NCI-H2171 treated with DMSO at 0.1 percent for 48 hours (cell line): ENCODE results near the gene GKN2.

Source experiments
- DNase-seq: peaks from one replicate; lab custom pipeline; 2025; lab: John Stamatoyannopoulos, UW

GKN2 gene, protein sequence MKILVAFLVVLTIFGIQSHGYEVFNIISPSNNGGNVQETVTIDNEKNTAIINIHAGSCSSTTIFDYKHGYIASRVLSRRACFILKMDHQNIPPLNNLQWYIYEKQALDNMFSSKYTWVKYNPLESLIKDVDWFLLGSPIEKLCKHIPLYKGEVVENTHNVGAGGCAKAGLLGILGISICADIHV

GRCh38 chr2:68952887-68953521 is at the start of gene GKN2:
TSS of gene GKN2 (minus strand) at chr2:68952893. CDS start at chr2:68952861, 32 bp downstream.
- DNase-seq: no peak

- no peak for DNase-seq
These were observed 49.2 kb upstream of the GKN2 start for GRCh38 chr2:69001879-69002278.

DNA sequence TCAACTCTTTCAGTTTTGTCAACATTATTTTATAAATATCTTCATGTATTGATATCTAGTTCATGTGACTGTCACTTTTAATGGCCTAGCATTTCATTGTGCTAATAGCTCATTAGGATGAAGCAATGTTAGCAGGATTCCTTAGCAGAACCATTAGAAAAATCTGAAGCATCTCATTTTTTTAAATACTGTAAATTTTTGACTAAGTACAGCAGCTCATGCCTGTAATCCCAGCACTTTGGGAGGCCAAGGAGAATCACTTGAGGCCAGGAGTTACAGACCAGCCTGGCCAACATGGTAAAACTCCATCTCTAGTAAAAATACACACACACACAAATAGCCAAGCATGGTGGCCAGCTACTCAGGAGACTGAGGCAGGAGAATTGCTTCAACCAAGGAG is 44.7 kb upstream of the GKN2 start:
- DNase-seq: no peak

- DNase-seq: no peak
These were observed 43.2 kb upstream of the GKN2 start for GRCh38 chr2:68995916-68996315.

DNA sequence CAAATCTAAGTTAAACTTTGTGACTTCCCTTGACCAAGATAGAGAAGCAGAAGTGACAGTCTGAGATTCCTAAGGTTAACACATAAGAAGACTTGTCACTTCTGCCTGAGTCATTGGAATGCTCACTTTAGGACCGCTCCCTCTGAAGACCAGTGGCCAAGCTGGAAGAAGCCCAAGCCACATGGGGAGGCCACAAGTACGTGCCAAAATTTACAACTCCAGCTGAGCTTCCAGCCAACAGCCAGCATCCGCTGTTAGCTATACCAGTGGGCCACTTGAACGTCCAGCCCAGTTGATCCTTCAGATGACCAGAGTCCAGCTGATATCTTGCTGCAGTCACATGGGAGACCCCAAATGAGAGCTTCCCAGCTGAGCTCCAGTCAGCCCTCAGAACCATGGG is 42.2 kb upstream of the GKN2 start:
- DNase-seq: no peak

DNA sequence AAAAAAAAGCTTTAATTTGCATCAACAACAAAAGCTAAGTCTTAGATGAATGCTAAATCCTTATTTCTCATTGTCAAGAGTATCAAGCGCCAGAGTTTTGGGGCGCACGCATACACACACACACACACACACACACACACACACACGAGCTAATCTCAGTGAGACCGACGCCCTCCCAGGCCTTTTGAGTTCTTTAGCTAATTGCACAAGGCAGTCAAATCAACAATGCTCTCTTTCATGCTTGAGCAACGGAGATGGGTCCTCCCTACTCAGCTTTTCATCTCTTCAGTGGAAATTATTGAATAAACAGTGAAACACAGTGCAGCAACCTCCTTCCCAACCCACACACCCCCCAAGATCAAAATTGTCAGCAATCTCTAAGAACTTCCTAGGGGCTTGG is 41.0 kb upstream of the GKN2 start:
- no peak for DNase-seq

GRCh38 chr2:68992933-68993332 is 40.2 kb upstream of the GKN2 start:
- DNase-seq: no peak

- DNase-seq: no peak
These were observed 39.6 kb upstream of the GKN2 start for GRCh38 chr2:68992341-68992740.

DNA sequence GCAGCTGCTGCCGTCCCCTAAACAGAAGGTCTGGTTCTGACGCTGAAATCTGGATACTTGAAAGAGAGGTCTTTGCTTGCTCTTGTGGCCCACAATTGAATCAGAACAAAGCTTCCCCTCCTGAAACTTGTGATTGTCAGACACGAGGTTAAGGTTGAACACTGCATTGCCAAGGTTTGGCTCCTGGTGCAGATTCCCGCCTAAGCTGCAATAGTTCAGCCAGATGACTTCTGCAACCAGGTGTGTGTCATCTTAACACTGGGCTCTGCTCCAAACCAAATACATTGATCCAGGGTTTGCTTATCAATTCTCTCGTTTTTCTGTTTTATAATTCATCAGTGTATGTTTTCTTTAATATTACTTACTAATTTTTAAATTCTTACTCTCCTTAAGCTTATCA is 36.3 kb upstream of the GKN2 start:
- DNase-seq: no peak

GRCh38 chr2:68987021-68987503 is 34.4 kb upstream of the GKN2 start:
- no peak for DNase-seq

DNA sequence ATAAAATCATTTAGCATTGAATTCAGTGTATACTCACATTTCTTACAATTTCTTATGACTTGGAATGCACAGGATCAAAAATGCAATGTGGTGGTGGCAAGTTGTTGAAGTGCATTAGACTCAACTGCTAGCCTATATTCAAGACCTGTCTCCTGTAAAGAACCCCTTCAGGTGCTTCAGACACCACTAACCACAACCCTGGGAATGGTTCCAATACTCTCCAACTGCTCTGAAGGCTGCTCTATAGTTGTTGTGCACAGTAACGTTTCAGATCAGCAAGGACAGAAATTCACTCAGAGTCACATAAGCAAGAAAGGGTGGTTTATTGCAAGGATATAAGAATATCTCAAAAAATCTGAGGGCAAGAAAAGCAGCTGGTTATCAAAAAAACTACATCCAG is 28.3 kb upstream of the GKN2 start:
- DNase-seq: peak; percentile 12

DNA sequence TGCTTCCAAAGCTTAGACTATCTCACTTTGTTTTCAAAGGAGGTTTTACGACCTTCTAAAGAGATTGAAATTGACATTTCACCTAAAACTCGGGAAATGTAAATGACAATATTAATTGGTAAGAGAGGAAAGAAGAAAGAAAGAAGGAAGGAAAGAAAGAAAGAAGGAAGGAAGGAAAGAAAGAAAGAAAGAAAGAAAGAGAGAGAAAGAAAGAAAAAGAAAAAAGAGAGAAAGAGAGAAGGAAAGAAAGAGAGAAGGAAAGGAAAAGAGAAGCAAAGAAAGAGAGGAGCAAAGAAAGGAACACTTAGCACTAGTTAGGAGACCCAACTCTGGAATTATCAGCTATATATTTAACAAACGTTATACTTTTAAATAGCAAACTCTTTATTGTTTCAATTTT is 25.4 kb upstream of the GKN2 start:
- DNase-seq: no peak

- DNase-seq: no peak
These were observed 24.8 kb upstream of the GKN2 start for GRCh38 chr2:68977453-68977852.

GRCh38 chr2:68975844-68976243 is 23.2 kb upstream of the GKN2 start:
- DNase-seq: no peak

GRCh38 chr2:68974946-68975665 is 22.4 kb upstream of the GKN2 start:
- DNase-seq: no peak

DNA sequence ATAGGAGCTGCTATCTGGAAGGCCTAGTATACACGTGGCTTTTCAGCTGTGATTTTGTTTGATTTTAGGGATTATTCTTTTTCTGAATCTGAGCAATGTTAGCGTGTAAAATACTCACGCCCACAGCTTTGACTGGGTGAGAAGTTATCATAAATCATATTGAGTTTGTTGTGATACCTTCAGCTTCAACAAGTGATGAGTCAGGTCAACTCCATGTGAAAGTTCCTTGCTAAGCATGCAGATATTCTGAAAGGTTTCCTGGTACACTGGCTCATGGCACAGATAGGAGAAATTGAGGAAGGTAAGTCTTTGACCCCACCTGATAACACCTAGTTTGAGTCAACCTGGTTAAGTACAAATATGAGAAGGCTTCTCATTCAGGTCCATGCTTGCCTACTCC is 21.6 kb upstream of the GKN2 start, which contains the start of gene GKN1:
TSS of gene GKN1 (plus strand) at position 386 of the 400 bp plus-strand sequence. CDS start 42 bp downstream, outside the sequence.
- no peak for DNase-seq

- no peak for DNase-seq
These were observed 19.0 kb upstream of the GKN2 start for GRCh38 chr2:68971591-68972231.

DNA sequence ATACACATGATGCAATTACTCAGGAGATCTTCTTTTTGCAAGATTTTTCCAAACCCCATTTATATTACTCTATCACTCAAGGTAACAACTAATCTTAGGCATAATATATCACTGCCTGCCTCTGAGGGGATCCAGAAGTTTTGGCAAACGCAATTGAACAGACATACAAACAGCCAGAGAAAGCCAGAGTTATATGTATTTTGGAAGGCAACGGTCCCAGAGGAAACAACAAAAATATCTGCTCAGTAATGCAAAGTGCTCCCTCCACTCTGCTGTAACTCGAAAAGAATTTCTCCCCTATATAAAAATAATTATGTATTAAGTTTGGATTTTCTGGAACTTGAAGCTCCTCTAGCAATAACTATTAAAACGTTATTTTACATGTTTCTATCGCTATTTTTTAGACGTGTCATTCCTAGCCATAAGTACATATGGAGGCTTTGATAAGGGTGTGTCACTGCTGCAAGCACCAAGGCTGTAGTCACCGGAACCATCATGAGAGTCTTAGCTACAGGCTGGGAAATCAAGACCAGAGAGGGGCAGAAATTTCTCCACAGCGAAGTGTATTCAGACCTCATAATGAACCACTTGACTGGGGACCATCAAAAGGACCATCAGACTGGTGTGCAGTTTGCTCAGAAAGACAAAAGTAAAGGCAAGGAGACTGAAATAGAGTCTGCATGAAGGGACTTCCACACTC is 18.0 kb upstream of the GKN2 start:
- no peak for DNase-seq

DNA sequence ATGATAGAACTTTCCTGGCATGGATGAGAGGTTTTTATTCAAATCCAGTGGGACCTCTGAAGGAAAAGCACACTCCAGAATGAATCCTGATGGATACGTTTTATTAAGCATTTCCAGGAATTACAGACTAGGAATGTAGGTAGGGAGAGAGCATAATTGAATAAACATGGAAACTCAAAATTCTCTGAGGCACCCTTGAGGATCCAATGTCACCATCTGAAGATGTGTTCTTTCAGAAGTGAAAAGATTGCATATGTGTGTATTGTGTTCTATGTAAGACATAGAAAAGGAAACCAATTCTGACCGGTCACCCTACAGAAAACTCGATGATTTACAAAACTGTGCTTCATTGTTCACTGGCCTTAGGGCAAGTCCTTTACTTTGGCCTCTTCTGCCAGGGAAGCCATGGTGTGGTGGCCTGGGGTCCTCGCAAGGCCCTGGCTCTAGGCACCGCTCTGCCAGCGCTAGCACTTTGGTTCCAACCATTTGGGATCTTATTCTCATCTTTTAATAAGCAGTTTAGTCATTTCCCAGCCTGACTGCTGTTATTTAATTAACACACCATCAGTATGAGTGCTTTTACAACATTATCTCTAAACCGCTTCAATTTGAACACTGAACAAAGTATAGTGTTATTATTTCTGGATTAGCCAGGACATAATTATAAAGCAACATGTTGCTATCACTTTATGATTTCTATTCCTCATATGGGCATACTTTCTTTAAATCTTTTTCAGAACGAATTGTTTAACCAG is 17.2 kb upstream of the GKN2 start:
- no peak for DNase-seq

- DNase-seq: no peak
These were observed 15.5 kb upstream of the GKN2 start for GRCh38 chr2:68968221-68968620.

DNA sequence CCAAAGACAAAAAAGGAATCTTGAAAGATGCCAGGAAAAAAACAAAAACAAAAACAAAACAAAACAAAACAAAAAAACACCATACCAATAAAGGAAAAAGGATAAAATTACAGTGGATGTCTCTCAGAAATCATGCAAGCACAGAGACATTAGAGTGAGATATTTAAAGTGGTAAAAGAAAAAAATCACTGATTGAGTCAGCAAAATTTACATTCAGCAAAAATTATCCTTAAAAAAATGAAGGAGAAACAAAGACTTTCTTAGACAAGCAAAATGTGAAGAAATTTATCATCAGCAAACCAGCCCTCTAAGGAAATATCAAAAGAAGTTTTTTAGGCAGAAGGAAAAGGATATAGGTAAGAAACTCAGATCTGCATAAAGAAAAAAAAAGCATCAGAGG is 11.6 kb upstream of the GKN2 start:
- DNase-seq: no peak
